ENCODE measurements around the gene MCOLN1.

Gene MCOLN1

GRCh38 chr19:7507884-7508283 is 14.5 kb upstream of the MCOLN1 start:
- Histone ChIP-seq H2BK12ac (ENCODE audit: low read length) (no peak overlapping the region), H4K8ac (ENCODE audit: low read depth, low read length) (no peak overlapping the region), H3K23ac (ENCODE audit: low read length) (no peak overlapping the region), H3K27me3 (ENCODE audit: insufficient read depth, low read length) (no peaks in the 10 kb centered on the region), H4K91ac (ENCODE audit: low read depth, low read length) (no peak overlapping the region), H3K79me2 (ENCODE audit: control insufficient read depth, insufficient read depth, low read length, poor library complexity) (no peaks in the 10 kb centered on the region), H3K4me2 (ENCODE audit: low read length) (no peak overlapping the region), H2BK5ac (ENCODE audit: low read depth, low read length, poor library complexity) (no peak overlapping the region), H2AFZ (ENCODE audit: insufficient read depth, low read length, poor library complexity) (no peak overlapping the region), H2BK120ac (ENCODE audit: insufficient read depth, low read length, poor library complexity) (no peak overlapping the region), H3K4me1 (ENCODE audit: control insufficient read depth in 1 of 2, insufficient read depth in 2 of 2, low read length in 2 of 2) (no peaks in the 10 kb centered on the region), H3K9me3 (ENCODE audit: insufficient read depth, low read depth, low read length) (no peaks in the 10 kb centered on the region), H3K9ac (ENCODE audit: low read length) (no peak overlapping the region), H3K79me1 (ENCODE audit: low read length) (no peaks in the 10 kb centered on the region), H3K4me3 (ENCODE audit: low read depth, low read length) (no peak overlapping the region), H3K4ac (ENCODE audit: low read depth, low read length) (no peak overlapping the region), H3K14ac (ENCODE audit: low read length) (no peak overlapping the region), H2AK5ac (ENCODE audit: low read length) (no peak overlapping the region), H3K27ac (ENCODE audit: low read depth, low read length) (no peak overlapping the region), H3K36me3 (ENCODE audit: control insufficient read depth in 1 of 2, insufficient read depth in 2 of 2, low read length in 2 of 2) (no peaks in the 10 kb centered on the region), H4K12ac (ENCODE audit: low read depth, low read length) (no peak overlapping the region), H3K18ac (ENCODE audit: low read length) (no peak overlapping the region)
- DNase-seq, result peak; percentile 72 to 73
- WGBS (ENCODE audit: extremely low coverage, insufficient coverage, insufficient read length), result no CpG with 5 or more reads among the region's 11 CpGs

- H3K79me1 ChIP-seq (ENCODE audit: low read length), result no peaks in the 10 kb centered on the region
- no peak overlapping the region for H2AK5ac ChIP-seq (ENCODE audit: low read length)
- no peaks in the 10 kb centered on the region for H3K79me2 ChIP-seq (ENCODE audit: control insufficient read depth, insufficient read depth, low read length, poor library complexity)
- no peak overlapping the region for H4K12ac ChIP-seq (ENCODE audit: low read depth, low read length)
- H3K4ac ChIP-seq (ENCODE audit: low read depth, low read length), result no peak overlapping the region
- H4K91ac ChIP-seq (ENCODE audit: low read depth, low read length), result no peak overlapping the region
- H3K23ac ChIP-seq (ENCODE audit: low read length), result no peak overlapping the region
- H3K4me3 ChIP-seq (ENCODE audit: low read depth, low read length), result no peak overlapping the region
- H3K36me3 ChIP-seq (ENCODE audit: control insufficient read depth in 1 of 2, insufficient read depth in 2 of 2, low read length in 2 of 2), result no peaks in the 10 kb centered on the region
- H2BK12ac ChIP-seq (ENCODE audit: low read length), result no peak overlapping the region
- no peak overlapping the region for H2BK5ac ChIP-seq (ENCODE audit: low read depth, low read length, poor library complexity)
- H3K9ac ChIP-seq (ENCODE audit: low read length), result no peak overlapping the region
- peak in 1 of 2 donors; percentile 33 for DNase-seq
- WGBS (ENCODE audit: extremely low coverage, insufficient coverage, insufficient read length), result no CpG with 5 or more reads among the region's 3 CpGs
- no peaks in the 10 kb centered on the region for H3K9me3 ChIP-seq (ENCODE audit: insufficient read depth, low read depth, low read length)
- no peaks in the 10 kb centered on the region for H3K4me1 ChIP-seq (ENCODE audit: control insufficient read depth in 1 of 2, insufficient read depth in 2 of 2, low read length in 2 of 2)
- no peak overlapping the region for H3K14ac ChIP-seq (ENCODE audit: low read length)
- no peak overlapping the region for H3K27ac ChIP-seq (ENCODE audit: low read depth, low read length)
- no peak overlapping the region for H2AFZ ChIP-seq (ENCODE audit: insufficient read depth, low read length, poor library complexity)
- no peak overlapping the region for H4K8ac ChIP-seq (ENCODE audit: low read depth, low read length)
- H3K27me3 ChIP-seq (ENCODE audit: insufficient read depth, low read length), result no peaks in the 10 kb centered on the region
- H2BK120ac ChIP-seq (ENCODE audit: insufficient read depth, low read length, poor library complexity), result no peak overlapping the region
- H3K4me2 ChIP-seq (ENCODE audit: low read length), result no peak overlapping the region
- H3K18ac ChIP-seq (ENCODE audit: low read length), result no peak overlapping the region
These were observed 12.8 kb upstream of the MCOLN1 start for GRCh38 chr19:7509625-7510024.

- Histone ChIP-seq H3K36me3 (ENCODE audit: control insufficient read depth in 1 of 2, insufficient read depth in 2 of 2, low read length in 2 of 2) (no peaks in the 10 kb centered on the region), H2BK5ac (ENCODE audit: low read depth, low read length, poor library complexity) (no peak overlapping the region), H4K8ac (ENCODE audit: low read depth, low read length) (no peak overlapping the region), H3K79me1 (ENCODE audit: low read length) (peaks cover 17% of the 10 kb centered on the region), H4K12ac (ENCODE audit: low read depth, low read length) (no peak overlapping the region), H4K91ac (ENCODE audit: low read depth, low read length) (no peak overlapping the region), H3K27ac (ENCODE audit: low read depth, low read length) (peak overlapping the region; percentile 43), H2BK120ac (ENCODE audit: insufficient read depth, low read length, poor library complexity) (no peak overlapping the region), H3K14ac (ENCODE audit: low read length) (no peak overlapping the region), H3K9ac (ENCODE audit: low read length) (no peak overlapping the region), H3K79me2 (ENCODE audit: control insufficient read depth, insufficient read depth, low read length, poor library complexity) (peaks cover 11% of the 10 kb centered on the region), H3K4ac (ENCODE audit: low read depth, low read length) (no peak overlapping the region), H3K4me2 (ENCODE audit: low read length) (no peak overlapping the region), H3K23ac (ENCODE audit: low read length) (no peak overlapping the region), H2BK12ac (ENCODE audit: low read length) (no peak overlapping the region), H3K4me1 (ENCODE audit: control insufficient read depth in 1 of 2, insufficient read depth in 2 of 2, low read length in 2 of 2) (peaks cover 11 to 14% of the 10 kb centered on the region in 2 experiments), H2AK5ac (ENCODE audit: low read length) (no peak overlapping the region), H2AFZ (ENCODE audit: insufficient read depth, low read length, poor library complexity) (no peak overlapping the region), H3K4me3 (ENCODE audit: low read depth, low read length) (no peak overlapping the region), H3K27me3 (ENCODE audit: insufficient read depth, low read length) (no peaks in the 10 kb centered on the region), H3K18ac (ENCODE audit: low read length) (no peak overlapping the region), H3K9me3 (ENCODE audit: insufficient read depth, low read depth, low read length) (no peaks in the 10 kb centered on the region)
- DNase-seq, result peak; percentile 83 to 94
- WGBS (ENCODE audit: extremely low coverage, insufficient coverage, insufficient read length), result no CpG with 5 or more reads among the region's 6 CpGs
These were observed 10.0 kb upstream of the MCOLN1 start for GRCh38 chr19:7512400-7512851.

GRCh38 chr19:7513809-7514642 is 8.4 kb upstream of the MCOLN1 start:
- Histone ChIP-seq H3K4me3 (ENCODE audit: low read depth, low read length) (no peak overlapping the region), H3K79me2 (ENCODE audit: control insufficient read depth, insufficient read depth, low read length, poor library complexity) (peaks cover 11% of the 10 kb centered on the region), H3K4me2 (ENCODE audit: low read length) (no peak overlapping the region), H3K27ac (ENCODE audit: low read depth, low read length) (no peak overlapping the region), H3K4me1 (ENCODE audit: control insufficient read depth in 1 of 2, insufficient read depth in 2 of 2, low read length in 2 of 2) (peaks cover 11 to 15% of the 10 kb centered on the region in 2 experiments), H3K4ac (ENCODE audit: low read depth, low read length) (no peak overlapping the region), H2BK120ac (ENCODE audit: insufficient read depth, low read length, poor library complexity) (no peak overlapping the region), H3K36me3 (ENCODE audit: control insufficient read depth in 1 of 2, insufficient read depth in 2 of 2, low read length in 2 of 2) (peaks cover 3 to 4% of the 10 kb centered on the region in 2 experiments), H3K9me3 (ENCODE audit: insufficient read depth, low read depth, low read length) (no peaks in the 10 kb centered on the region), H2BK12ac (ENCODE audit: low read length) (no peak overlapping the region), H3K14ac (ENCODE audit: low read length) (no peak overlapping the region), H3K18ac (ENCODE audit: low read length) (no peak overlapping the region), H2AFZ (ENCODE audit: insufficient read depth, low read length, poor library complexity) (no peak overlapping the region), H3K9ac (ENCODE audit: low read length) (no peak overlapping the region), H3K27me3 (ENCODE audit: insufficient read depth, low read length) (no peaks in the 10 kb centered on the region), H4K8ac (ENCODE audit: low read depth, low read length) (no peak overlapping the region), H3K23ac (ENCODE audit: low read length) (no peak overlapping the region), H3K79me1 (ENCODE audit: low read length) (peaks cover 17% of the 10 kb centered on the region), H2BK5ac (ENCODE audit: low read depth, low read length, poor library complexity) (no peak overlapping the region), H2AK5ac (ENCODE audit: low read length) (no peak overlapping the region), H4K12ac (ENCODE audit: low read depth, low read length) (no peak overlapping the region), H4K91ac (ENCODE audit: low read depth, low read length) (no peak overlapping the region)
- WGBS (ENCODE audit: extremely low coverage, insufficient coverage, insufficient read length), result no CpG with 5 or more reads among the region's 5 CpGs
- DNase-seq, result no peak
